Left ventricle myocardium inferior (tissue), 1 donor: ENCODE data around the gene MYO19. TPM values are rescaled to one million over a fixed set of nuclear protein-coding genes. Genes with fewer than 3 reads are reported as not detected.

Source experiments
- DNase-seq: peaks from one replicate; pipeline ENCODE4 v3.0.0-alpha.2; 2020
- H3K27ac ChIP-seq: fragments of 200-600 bp; replicated peaks from 2 replicates; pipeline ENCODE4 v1.8.0; 2021
- H3K27me3 ChIP-seq: fragments of 200-600 bp; 2 replicates; pipeline ENCODE4 v1.8.0; 2021; ENCODE audit warnings: low read depth
- H3K36me3 ChIP-seq: fragments of 200-600 bp; 2 replicates; pipeline ENCODE4 v1.8.0; 2021
- H3K4me1 ChIP-seq: fragments of 200-600 bp; 2 replicates; pipeline ENCODE4 v1.8.0; 2021
- H3K4me3 ChIP-seq: fragments of 200-600 bp; 2 replicates; pipeline ENCODE4 v1.8.0; 2021; ENCODE audit warnings: mild to moderate bottlenecking, moderate library complexity
- H3K9me3 ChIP-seq: fragments of 200-600 bp; replicated peaks from 2 replicates; pipeline ENCODE4 v1.8.0; 2021
- intact Hi-C: fragments of 100-400 bp; cut with micrococcal nuclease; formaldehyde crosslinking; loops from one replicate; pipeline ENCODE4 v1.11.0; 2022
- total RNA-seq: library from RNA; stranded (reverse); fragmentation: NEBNext Ultra II Directional; extraction: Animal tissue kit (Norgen Biotek cat#: 25700); gene quantifications from one replicate; pipeline ENCODE4 v1.2.1, GENCODE V29; 2021
- TF ChIP-seq, protein P1 (sequence below): fragments of 200-600 bp; IDR thresholded peaks from 2 replicates; pipeline ENCODE4 v1.8.0; 2021; ENCODE audit warnings: antibody characterized with exemption, mild to moderate bottlenecking, borderline replicate concordance
- donor health status: DM: no; HTN: yes; CAD: no; lungs with severe emphysema.

MYO19 gene
- total RNA-seq, 1 donor from 2014 or later = 11.8 TPM

DNA sequence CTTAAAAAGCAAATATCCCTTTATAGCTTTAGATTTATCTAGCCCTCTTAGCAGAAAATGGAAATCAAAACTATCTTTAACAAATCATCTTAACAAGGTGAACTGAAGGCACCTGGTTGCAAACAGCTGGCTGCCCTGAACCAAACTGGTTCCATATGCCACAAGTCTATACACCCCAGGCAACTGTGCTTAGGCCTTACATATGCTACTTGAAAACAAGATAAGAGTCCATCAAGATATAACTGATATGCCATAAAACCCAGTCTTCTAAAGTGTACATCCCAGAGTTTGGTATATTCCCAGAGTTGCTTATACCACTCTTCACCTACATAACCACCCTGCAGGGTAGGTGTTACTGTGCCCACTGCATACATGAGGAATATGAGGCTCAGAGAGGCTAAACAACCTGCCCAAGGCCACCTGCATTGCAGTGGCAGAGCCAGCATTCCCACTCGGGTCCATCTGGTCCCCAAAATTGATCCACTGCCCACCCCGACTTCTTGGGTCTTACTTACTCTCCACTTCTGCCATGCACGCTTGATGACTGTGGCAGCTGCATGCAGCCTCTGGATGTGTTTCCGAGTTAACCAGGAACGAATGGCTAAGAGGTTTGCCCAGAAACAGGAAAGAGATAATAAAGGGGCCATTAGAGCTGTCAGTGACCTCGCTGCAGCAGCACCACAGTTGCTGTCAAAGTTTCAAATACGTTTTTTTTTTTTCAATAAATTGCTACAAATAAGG, 35.9 kb downstream of the MYO19 start:
- Histone ChIP-seq H3K4me1 (peaks cover 23% of the 10 kb centered on the region), H3K9me3 (no peaks in the 10 kb centered on the region), H3K27ac (no peak overlapping the region), H3K36me3 (peaks cover 78% of the 10 kb centered on the region), H3K27me3 (no peaks in the 10 kb centered on the region), H3K4me3 (no peak overlapping the region)
- TF ChIP-seq, protein P1, sequence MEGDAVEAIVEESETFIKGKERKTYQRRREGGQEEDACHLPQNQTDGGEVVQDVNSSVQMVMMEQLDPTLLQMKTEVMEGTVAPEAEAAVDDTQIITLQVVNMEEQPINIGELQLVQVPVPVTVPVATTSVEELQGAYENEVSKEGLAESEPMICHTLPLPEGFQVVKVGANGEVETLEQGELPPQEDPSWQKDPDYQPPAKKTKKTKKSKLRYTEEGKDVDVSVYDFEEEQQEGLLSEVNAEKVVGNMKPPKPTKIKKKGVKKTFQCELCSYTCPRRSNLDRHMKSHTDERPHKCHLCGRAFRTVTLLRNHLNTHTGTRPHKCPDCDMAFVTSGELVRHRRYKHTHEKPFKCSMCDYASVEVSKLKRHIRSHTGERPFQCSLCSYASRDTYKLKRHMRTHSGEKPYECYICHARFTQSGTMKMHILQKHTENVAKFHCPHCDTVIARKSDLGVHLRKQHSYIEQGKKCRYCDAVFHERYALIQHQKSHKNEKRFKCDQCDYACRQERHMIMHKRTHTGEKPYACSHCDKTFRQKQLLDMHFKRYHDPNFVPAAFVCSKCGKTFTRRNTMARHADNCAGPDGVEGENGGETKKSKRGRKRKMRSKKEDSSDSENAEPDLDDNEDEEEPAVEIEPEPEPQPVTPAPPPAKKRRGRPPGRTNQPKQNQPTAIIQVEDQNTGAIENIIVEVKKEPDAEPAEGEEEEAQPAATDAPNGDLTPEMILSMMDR = no peak
- intact Hi-C loops = no loop called here
- DNase-seq = no peak

DNA sequence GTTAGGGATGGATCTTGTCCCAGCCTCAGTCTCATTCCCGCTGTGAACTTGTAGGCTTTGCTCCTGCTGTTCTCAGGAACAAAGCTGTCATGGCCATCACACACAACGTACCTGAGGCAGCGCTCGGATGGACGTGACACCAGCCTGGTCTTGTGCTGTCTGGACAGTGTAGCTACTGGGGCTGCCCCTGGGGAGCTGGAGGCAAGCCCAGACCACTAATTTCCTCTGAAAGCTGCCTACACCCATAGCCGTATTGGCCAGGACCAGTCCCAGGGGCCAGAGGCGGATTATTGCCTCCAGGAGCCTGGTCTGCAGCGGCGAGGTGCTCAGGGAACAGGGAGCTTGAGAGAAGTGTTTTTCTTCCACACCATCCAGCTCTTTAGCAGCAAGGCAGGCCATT, 36.5 kb downstream of the MYO19 start:
- H3K4me1 ChIP-seq = peaks cover 18% of the 10 kb centered on the region
- peaks cover 78% of the 10 kb centered on the region for H3K36me3 ChIP-seq
- H3K9me3 ChIP-seq = no peaks in the 10 kb centered on the region
- TF ChIP-seq, protein P1 = no peak
- intact Hi-C loops = no loop called here
- no peaks in the 10 kb centered on the region for H3K27me3 ChIP-seq
- no peak overlapping the region for H3K4me3 ChIP-seq
- H3K27ac ChIP-seq = no peak overlapping the region
- no peak for DNase-seq

- intact Hi-C loops = no loop called here
- no peaks in the 10 kb centered on the region for H3K9me3 ChIP-seq
- no peak for DNase-seq
- peaks cover 78% of the 10 kb centered on the region for H3K36me3 ChIP-seq
- no peak overlapping the region for H3K4me3 ChIP-seq
- no peak overlapping the region for H3K27ac ChIP-seq
- TF ChIP-seq, protein P1 = no peak
- peaks cover 14% of the 10 kb centered on the region for H3K4me1 ChIP-seq
- no peaks in the 10 kb centered on the region for H3K27me3 ChIP-seq
These were observed 38.5 kb downstream of the MYO19 start for GRCh38 chr17:36496018-36496789.

GRCh38 chr17:36495076-36495578, 39.5 kb downstream of the MYO19 start:
- Histone ChIP-seq H3K27me3 (no peaks in the 10 kb centered on the region), H3K4me1 (peaks cover 14% of the 10 kb centered on the region), H3K4me3 (no peak overlapping the region), H3K27ac (no peak overlapping the region), H3K9me3 (no peaks in the 10 kb centered on the region), H3K36me3 (peaks cover 75% of the 10 kb centered on the region)
- no peak for DNase-seq
- intact Hi-C loops = no loop called here
- TF ChIP-seq, protein P1 = no peak

- intact Hi-C loops = no loop called here
- TF ChIP-seq, protein P1 = no peak
- Histone ChIP-seq H3K9me3 (no peaks in the 10 kb centered on the region), H3K36me3 (peaks cover 78% of the 10 kb centered on the region), H3K4me1 (peaks cover 14% of the 10 kb centered on the region), H3K27ac (no peak overlapping the region), H3K4me3 (no peak overlapping the region), H3K27me3 (no peaks in the 10 kb centered on the region)
- DNase-seq = no peak
These were observed 40.0 kb downstream of the MYO19 start for GRCh38 chr17:36494674-36495073.
